Pulmonary artery endothelial cell (primary cell): ENCODE data around the gene TRPV2. TPM values are rescaled to one million over a fixed set of nuclear protein-coding genes. Genes with fewer than 3 reads are reported as not detected.
A peak's percentile ranks its signal among the peaks of the same experiment; 100 is the strongest.
"Not testable (repeated sequence)": the region's sequence is repeated elsewhere in the genome, so short reads cannot be mapped to it uniquely, and the experiment has no call there.

Experiments
- DNase-seq: peaks from one replicate; pipeline ENCODE4 v3.0.0-alpha.2; 2011; ENCODE audit warnings: low read depth, low spot score
- total RNA-seq: library from RNA; depleted of rRNA; stranded (reverse); fragments of >200 nt; gene quantifications from 2 replicates; pipeline ENCODE4 v1.2.3, GENCODE V29; 2014

Gene TRPV2, protein sequence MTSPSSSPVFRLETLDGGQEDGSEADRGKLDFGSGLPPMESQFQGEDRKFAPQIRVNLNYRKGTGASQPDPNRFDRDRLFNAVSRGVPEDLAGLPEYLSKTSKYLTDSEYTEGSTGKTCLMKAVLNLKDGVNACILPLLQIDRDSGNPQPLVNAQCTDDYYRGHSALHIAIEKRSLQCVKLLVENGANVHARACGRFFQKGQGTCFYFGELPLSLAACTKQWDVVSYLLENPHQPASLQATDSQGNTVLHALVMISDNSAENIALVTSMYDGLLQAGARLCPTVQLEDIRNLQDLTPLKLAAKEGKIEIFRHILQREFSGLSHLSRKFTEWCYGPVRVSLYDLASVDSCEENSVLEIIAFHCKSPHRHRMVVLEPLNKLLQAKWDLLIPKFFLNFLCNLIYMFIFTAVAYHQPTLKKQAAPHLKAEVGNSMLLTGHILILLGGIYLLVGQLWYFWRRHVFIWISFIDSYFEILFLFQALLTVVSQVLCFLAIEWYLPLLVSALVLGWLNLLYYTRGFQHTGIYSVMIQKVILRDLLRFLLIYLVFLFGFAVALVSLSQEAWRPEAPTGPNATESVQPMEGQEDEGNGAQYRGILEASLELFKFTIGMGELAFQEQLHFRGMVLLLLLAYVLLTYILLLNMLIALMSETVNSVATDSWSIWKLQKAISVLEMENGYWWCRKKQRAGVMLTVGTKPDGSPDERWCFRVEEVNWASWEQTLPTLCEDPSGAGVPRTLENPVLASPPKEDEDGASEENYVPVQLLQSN
- total RNA-seq: 10.4 and 24.3 TPM in 2 replicates

GRCh38 chr17:16415031-16415924 lies at the start of gene TRPV2:
Gene TRPV2 (plus strand): TSS chr17:16415571. CDS start chr17:16417669, 2,098 bp downstream.
- no peak for DNase-seq

DNA sequence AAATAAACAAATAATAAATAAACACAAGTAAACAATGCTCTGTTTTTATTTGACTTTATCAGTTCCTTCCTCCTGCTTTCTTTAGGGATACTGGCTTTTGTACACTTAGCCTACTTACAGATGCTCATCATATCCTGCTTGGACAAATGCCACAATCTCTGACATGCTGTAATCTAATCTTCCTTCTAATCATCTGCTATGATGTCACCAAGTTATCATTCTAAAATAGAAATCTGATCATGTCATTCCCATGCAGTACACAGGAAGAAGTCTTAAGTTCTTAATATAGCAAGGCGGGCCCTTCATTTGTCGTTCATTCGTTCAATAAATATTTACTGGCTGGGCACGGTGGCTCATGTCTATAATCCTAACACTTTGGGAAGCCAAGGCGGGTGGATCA lies 43.6 kb upstream of the TRPV2 start:
- no peak for DNase-seq

GRCh38 chr17:16374146-16374938 lies 41.0 kb upstream of the TRPV2 start:
- no peak for DNase-seq

GRCh38 chr17:16377941-16378341 lies 37.4 kb upstream of the TRPV2 start:
- no peak for DNase-seq

DNA sequence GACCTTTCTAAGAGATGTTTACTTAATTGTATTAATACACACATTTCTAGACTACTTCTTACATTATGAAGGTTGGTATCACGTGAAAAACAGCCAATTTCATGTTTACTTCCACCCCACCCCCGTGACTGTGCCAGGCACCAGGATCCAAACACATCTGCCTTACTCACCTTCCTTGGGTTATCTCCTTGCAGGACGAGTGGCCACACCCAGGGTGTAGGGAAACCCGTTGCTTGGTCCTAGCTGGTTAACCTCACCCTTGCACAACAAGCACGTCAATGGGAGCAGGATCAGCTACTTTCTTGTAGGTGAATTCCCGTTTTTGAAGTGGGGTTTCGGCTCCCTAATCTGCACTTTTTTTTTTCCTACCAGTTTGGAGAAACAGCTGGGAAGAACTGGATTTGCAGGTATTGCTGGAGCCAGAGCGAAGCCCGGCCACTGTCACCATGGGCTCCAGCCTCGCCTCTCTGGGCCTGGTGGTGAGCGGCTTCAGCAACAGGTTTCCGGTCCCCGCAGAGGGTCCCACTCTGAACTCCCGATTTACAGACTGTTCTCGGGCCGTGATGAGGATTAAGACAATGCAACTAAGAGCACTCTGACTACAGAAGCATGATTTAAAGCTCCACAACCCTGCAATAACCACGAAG lies 36.6 kb upstream of the TRPV2 start:
- no peak for DNase-seq

DNA sequence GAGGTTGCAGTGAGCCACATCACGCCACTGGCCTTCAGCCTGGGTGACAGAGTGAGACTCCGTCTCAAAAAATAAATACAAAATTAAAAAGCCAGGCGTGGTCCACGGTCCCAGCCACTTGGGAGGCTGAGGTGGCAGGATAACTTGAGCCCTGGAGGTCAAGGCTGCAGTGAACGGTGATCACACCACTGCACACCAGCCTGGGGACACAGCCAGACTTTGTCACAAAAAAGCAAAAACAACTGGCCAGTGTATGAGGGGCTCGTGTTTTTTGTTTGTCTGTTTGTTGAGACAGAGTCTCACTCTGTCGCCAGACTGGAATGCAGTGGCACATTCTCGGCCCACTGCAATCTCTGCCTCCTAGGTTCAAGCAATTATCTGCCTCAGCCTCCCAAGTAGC lies 35.7 kb upstream of the TRPV2 start:
- DNase-seq: no peak

DNA sequence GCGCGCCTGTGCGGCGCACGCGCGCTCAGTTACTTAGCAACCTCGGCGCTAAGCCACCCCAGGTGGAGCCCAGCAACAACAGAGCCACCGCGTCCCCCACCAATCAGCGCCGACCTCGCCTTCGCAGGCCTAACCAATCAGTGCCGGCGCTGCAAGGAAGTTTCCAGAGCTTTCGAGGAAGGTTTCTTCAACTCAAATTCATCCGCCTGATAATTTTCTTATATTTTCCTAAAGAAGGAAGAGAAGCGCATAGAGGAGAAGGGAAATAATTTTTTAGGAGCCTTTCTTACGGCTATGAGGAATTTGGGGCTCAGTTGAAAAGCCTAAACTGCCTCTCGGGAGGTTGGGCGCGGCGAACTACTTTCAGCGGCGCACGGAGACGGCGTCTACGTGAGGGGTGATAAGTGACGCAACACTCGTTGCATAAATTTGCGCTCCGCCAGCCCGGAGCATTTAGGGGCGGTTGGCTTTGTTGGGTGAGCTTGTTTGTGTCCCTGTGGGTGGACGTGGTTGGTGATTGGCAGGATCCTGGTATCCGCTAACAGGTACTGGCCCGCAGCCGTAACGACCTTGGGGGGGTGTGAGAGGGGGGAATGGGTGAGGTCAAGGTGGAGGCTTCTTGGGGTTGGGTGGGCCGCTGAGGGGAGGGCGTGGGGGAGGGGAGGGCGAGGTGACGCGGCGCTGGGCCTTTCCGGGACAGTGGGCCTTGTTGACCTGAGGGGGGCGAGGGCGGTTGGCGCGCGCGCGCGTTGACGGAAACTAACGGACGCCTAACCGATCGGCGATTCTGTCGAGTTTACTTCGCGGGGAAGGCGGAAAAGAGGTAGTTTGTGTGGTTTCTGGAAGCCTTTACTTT lies 34.5 kb upstream of the TRPV2 start, which contains the start of gene UBB:
Gene UBB (plus strand): TSS at position 452 of the 856 bp plus-strand sequence. CDS start 817 bp downstream, outside the sequence.
- peak; percentile 94 for DNase-seq

DNA sequence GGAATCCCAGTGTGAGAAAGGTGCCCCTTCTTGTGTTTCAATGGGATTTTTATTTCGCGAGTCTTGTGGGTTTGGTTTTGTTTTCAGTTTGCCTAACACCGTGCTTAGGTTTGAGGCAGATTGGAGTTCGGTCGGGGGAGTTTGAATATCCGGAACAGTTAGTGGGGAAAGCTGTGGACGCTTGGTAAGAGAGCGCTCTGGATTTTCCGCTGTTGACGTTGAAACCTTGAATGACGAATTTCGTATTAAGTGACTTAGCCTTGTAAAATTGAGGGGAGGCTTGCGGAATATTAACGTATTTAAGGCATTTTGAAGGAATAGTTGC lies 33.9 kb upstream of the TRPV2 start:
- DNase-seq: no peak

DNA sequence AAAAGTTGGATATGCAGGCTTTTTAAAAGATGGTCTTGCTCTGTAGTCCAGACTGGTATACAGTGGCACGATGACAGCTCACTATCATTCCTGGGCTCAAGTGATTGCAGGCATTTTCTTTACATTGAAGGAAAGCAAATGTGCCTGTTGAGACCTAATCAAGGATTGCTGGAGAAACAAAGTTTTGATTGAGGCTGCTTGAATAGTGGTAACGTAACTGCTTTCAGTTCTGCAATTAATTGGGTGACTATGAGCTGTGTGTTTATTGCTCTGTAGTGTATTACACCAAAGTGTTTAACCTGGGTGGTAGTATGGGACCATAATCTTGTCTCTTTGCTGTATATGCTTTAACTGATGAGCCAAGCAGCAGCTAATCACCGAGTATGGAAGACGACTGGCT lies 32.2 kb upstream of the TRPV2 start:
- DNase-seq: no peak

DNA sequence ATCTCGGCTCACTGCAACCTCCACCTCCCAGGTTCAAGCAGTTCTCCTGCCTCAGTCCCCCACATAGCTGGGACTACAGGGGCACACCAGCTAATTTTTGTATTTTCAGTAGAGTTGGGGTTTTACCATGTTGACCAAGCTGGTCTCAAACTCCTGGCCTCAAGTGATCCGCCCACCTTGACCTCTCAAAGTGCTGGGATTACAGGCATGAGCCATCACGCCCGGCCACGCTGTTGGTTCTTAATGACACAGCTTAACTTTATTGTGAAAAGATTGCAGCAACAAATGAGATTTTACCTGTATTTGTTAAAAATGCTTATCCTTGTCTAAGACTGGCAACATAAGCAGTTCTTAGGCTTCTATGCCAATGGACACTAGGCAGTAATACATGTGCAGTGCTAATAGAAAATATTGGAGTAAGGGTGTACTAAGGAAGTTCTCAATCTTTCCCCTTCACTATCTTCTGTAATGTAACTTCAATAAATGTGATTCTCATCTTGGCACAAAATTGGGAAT lies 31.5 kb upstream of the TRPV2 start:
- DNase-seq: no peak

- no peak for DNase-seq
Measured at GRCh38 chr17:16384557-16384956, 30.8 kb upstream of the TRPV2 start.

DNA sequence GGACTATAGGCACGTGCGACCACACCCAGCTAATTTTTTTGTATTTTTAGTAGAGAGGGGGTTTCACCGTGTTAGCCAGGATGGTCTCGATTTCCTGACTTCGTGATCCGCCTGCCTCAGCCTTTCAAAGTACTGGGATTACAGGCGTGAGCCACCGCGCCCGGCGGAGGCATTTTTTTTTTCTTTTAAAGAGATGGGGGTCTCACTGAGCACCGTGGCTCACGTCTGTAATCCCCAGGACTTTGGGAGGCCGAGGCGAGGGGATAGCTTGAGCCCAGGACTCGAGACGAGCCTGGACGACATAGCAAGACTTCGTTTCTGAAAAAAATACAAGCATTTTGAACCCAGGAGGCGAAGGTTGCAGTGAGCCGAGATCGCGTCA lies 29.3 kb upstream of the TRPV2 start:
- DNase-seq: not testable (repeated sequence)

GRCh38 chr17:16391451-16391850 lies 23.9 kb upstream of the TRPV2 start:
- DNase-seq: no peak

- DNase-seq: not testable (repeated sequence)
Measured at GRCh38 chr17:16392491-16392890, 22.9 kb upstream of the TRPV2 start.

DNA sequence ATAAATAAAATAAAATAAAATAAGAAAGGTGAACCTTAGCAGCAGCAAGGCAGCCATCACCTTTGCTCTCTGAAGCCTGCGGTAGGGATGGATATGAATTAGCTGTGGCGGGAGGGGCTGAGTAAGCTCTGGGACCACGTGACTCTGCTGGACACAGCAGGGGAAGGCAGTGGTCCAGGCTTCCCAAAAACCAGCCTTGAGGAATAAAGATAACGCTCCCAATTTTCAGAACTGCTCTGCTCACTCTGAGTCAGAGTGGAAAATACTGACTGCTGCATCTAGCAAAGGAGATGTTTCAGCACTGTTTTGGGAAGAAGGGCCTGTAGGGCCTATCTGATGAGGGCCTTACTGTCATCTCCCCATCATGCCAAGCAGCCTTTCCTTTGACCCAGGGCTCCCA lies 19.5 kb upstream of the TRPV2 start:
- DNase-seq: not testable (repeated sequence)

- DNase-seq: not testable (repeated sequence)
Measured at GRCh38 chr17:16396693-16397092, 18.7 kb upstream of the TRPV2 start.

DNA sequence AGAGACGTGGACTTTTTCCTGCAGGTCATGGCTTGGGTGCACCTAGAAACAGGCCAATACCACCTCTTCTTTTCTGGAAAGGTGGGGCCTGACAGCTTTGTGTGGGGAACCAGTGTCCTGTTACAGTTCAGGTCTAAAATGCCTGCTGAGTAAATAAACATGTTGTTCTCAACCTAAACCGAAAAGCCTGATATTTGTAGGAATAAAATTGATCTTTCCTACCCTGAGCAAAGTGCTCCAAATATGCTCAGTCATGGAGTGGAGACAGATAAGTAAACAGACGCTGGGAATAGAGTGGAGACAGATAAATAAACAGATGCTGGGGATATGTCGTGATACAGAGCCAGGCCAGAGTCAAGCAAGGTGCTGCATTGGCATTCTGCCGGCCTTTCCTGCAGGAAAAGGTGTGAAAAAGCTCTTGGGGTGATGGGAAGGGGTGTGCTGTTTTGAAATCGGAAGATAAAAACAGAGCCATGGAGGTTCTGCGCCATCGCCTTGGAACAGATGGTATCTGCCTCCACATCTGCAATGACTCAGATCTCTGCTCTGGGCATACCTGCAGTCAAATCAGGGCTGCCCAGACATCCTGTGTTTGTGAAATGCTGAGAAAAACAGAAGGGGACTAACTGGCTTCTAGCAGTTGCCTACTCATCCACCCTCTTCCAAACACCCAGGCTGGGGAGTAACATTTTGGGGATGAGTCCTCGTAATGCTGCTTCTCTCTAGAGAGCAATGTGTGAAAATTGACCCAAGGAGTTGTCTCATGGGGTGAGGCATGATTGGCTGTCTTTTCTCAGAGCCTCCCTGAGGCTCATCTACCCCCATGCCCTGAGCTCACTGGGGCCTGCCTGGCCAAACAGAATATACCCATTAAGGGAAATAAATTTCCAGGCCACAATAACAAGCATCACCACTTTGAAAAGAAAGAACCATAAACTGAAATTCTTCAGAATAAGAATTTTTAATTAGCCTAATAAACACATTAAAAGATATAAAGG lies 16.8 kb upstream of the TRPV2 start:
- DNase-seq: no peak

DNA sequence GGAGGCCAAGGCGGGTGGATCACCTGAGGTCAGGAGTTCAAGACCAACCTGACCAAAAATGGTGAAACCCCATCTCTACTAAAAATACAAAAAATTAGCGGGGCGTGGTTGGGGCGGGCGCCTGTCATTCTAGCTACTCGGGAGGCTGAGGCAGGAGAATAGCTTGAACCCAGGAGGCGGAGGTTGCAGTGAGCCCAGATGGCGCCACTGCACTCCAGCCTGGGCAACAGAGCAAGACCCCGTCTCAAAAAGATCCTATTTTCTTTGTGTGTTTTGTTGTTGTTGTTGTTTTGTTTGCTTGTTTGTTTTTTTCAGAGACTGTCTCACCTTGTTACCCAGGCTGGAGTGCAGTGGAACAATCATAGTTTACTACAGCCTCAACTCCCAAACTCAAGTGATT lies 11.5 kb upstream of the TRPV2 start:
- not testable (repeated sequence) for DNase-seq
